Bone marrow (tissue), 2 donors: Measurements from ENCODE around the gene RPIA.
"Not testable (repeated sequence)": the region's sequence is repeated elsewhere in the genome, so short reads cannot be mapped to it uniquely, and the experiment has no call there.

Experiments
- DNase-seq, 2 donors: peaks; one replicate each; lab custom pipeline; 2025; lab: John Stamatoyannopoulos, UW

Gene RPIA

GRCh38 chr2:88735853-88736252, 44.4 kb downstream of the RPIA start:
- no peak for DNase-seq

DNA sequence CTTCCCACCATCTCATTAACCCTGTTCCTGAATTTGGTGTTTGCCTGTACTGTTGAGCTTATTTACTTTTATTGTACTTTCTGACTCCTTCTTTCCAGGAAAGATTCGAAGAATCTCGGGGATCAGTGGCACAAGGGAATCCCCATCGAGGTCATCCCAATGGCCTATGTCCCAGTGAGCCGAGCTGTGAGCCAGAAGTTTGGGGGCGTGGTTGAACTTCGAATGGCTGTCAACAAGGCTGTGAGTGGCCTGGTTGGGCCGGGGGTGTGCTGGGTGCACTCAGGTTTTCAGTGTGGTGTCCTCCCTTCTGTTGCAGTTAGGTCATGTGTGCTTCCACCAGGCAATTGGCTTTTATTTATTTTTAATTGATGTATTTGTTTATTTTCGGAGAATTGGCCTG, 45.0 kb downstream of the RPIA start:
- no peak for DNase-seq

GRCh38 chr2:88737385-88737784, 45.9 kb downstream of the RPIA start:
- DNase-seq: no peak

DNA sequence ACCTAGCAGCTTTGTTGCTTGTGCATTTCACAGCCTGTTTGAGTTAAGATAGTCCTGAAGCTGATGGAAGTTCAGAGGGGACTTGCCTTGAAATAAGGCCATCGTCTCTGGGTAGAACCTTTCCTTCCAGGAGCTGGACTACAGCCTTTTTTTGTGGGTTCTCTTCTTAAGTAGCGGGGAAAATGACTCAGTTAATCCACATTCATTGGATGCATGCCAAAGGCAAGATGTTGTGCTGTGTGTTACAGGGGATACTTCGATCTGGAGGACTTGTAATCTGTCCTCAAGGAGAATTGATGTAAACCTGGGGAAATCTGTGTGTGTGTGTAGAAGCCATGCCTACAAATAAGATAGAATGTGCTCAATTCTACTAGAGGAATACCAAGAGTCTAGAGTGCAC, 46.8 kb downstream of the RPIA start:
- no peak for DNase-seq

DNA sequence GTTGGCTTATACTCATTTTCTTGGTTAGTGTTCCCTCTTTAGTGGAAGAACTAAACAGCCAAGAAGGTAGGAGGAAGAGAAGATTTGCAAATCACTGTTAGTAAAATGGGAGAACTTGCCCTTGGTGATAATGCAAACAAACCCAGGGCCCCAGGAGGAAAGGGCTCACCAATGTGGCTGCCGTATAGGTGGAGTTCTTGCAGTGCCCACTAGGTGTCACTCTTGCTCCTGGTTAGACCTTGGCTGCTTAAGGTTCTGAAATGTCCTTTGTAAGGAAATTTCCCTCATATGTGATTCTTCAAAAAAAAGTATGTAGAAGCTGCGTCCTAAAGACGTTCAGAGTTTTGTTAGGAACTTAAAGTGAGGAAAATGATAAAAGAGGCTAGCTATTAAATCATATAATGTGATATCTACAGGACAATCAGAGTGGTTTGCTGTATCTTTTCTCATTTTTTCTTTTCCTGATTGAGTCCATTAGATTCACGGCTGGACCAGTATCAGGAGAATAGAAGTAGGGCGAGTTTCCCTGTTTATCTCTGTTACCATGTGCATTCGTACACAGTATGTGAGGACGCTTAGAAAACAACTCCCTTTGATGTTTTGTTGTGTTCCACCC, 48.6 kb downstream of the RPIA start:
- peak in 1 of 2 donors; percentile 58 for DNase-seq

DNA sequence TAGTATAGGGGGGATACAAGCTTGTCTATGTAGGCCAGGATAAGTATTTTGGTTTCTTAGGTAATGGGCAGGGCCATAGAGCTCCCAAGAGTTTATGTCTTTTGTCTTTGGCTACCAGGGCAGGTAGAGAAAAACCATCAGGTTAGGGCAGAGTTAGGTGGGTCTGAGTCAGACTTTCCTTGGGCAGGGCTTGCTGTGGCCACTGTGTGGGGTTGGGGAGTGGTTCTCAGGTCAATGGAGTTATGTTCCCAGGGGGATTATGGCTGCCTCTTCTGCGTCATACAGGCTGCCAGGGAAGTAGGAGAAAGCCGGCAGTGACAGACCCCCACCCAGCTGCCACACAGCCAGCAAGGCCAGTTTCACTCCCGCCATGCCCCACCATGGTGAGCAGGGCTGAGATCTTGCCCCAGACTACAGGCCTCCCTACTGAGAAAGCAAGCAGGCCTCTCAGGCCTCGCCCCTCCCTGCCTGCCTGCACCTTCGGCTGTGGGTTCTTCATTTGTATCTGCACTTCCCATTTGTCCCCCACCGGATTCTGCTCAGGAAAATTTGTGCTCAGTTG, 55.5 kb downstream of the RPIA start:
- DNase-seq: no peak

GRCh38 chr2:88747990-88748389, 56.5 kb downstream of the RPIA start:
- no peak for DNase-seq

GRCh38 chr2:88751768-88752167, 60.3 kb downstream of the RPIA start:
- no peak for DNase-seq

- DNase-seq: no peak
Observed at GRCh38 chr2:88753833-88754584, 62.5 kb downstream of the RPIA start.

DNA sequence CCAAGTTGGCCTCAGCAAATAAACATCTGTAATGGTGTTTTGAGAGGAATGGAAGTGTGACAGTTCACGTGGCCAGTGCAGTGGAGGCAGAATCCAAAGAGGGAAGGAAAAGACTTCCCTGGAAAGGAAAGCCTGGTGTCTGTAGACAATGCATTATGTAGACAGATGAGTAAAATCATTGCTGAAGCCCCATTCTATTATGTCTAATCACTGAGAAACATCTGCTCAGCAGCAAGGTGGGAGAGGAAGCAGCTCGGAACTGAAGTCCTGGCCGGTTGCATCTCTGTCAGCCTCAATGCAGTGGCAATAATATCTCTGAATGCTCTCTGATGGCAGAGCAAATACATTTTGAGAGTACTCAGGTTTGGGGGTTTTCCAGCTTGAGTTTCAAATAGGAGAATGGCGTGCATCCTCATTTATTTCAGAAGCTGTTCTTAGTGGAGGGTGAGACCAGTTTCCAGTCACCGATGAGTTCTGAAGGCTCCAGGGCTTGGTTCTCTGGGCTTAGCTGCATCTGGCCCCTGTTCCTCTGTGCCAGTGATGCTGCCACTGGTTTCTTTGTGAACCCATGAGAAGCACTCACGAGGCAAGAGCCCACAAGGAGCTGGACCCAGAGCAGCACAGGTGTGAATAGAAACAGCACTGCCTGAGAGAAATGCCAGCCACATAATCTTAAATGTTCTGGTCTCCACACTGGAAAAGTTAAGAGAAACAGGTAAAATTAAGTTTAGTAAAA, 63.3 kb downstream of the RPIA start:
- no peak for DNase-seq

GRCh38 chr2:88755836-88756235, 64.4 kb downstream of the RPIA start:
- no peak for DNase-seq

- DNase-seq: no peak
Observed at GRCh38 chr2:88757025-88757424, 65.6 kb downstream of the RPIA start.

- not testable (repeated sequence) for DNase-seq
Observed at GRCh38 chr2:88758702-88759101, 67.2 kb downstream of the RPIA start.

GRCh38 chr2:88760819-88761598, 69.5 kb downstream of the RPIA start:
- no peak for DNase-seq

DNA sequence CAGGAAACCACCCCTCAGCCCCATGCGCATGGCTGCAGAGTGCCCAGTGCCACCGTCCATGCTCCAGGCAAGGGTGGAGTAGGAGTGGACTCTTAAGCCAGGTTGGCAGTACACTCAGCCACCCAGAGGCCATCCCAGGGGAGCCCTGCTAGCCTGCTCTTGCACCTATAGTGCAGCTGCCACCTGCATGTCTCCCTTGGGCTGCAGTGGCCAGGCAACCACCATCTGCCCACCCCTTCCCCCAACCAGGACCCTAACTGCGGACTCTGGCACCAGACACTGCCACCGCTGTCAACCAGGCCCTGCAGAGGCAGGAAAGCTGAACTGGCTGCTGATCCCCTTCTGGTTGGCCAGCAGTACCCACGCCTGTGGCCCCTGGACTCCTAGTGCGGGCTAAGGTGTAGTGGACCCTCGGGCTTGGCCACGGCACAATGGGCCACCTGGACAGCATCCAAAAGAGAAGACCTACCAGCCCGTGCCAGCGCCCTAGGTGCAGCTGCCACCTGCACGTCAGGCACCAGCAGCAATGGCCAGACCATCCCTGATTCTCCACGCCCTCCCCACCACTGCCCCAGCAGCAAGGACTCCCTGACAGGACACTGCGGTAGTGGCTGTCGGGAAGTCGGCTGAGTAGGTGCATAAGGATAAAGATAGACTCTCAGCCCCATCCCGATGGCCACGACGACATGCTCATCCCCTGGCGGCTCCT, 72.8 kb downstream of the RPIA start:
- DNase-seq: no peak

DNA sequence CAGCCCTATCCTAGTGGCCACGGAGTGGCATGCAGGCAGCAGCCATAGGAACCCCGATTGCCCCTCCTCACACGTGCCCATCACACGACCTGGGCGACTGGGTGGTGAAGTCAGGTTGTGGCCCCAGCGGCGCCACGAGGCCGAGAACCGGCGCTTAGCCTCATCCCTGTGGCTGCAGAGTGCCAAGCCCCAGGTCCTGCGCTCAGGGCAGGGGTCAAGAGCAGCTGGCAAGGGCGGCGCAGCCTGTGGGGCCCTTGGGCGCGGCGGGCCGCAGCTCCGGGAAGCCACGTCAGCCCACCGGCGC, 73.3 kb downstream of the RPIA start:
- DNase-seq: no peak

DNA sequence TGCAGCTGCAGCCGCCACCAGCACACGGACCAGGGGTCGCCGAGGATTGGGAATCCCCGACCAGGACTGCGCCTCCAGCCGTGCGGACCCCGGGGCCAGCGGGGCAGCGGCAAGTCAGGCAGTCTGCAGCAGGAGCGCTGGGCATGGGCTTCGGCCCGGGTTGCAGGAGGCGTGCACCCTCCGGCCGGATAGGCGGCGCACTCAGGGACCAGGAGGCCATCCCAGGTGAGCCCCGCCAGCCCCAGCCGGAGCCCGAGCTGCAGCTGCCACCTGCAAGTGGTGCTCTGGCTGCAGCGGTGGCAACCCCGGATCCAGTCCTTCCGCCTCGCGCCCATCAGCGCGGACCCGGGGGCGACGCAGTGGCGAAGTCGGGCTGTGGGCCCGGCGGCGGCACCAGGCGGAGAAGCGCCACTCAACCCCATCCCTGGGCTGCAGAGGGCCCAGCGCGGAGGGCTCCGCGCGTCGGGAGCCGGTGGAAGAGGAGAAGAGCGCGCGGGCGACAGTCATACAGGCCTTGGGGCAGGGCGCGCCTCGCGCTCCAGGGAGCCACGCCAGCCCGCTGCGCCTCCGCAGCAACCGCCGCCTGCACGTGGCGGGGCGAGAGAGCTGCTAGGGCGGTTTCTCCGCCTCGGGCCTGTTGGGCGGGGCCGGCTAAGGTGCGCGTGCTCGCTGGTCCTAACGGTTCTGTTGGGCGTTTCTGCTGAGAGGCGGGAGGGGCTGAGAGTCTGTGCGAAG, 73.8 kb downstream of the RPIA start:
- DNase-seq: no peak

DNA sequence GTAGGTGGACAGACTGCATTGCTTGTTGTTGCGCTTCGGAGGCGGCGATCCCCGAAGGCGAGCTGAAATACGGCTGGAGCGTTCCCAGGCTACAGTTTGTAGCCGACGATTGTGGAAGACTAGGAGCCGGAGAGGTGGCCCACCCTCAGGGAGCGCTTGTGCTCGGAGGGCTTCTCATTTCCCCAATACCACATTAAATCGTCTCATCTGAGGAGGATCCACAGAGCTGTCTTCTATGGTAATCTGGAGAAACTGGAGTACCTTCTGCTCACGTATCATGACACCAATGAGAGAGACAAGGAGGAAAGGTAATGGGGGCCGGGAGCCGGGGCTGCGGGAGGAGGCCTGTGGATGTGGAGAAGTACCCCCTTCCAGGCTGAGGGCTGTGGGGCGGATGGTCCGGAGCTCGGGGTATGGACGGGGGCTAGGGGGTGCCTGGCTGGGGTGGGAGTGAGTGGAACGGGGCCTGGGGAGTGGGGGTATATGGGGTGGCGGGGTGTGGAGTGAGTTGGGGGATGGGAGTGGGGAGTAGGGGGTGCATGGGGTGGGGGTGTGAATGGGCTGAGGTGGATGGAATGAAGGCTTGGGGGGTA, 74.5 kb downstream of the RPIA start:
- DNase-seq: not testable (repeated sequence)

DNA sequence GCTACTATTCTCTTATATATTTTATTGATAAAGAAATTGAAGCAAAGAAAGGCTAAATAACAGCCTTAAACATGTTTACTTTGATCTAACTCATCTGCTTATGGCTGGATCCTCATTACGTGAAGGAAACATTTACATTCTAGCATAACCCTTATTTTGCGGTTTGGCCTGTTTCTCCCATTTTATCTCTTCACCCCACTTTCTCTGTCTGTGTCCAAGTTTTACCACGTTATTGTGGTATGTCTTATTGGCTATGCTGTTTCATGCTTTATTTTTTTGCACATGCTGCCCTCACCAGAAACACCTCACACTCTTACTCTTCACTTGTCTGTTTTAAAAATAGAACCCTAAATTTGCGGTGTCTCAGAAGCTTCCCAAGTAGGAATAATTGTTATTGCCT, 78.5 kb downstream of the RPIA start:
- no peak for DNase-seq

DNA sequence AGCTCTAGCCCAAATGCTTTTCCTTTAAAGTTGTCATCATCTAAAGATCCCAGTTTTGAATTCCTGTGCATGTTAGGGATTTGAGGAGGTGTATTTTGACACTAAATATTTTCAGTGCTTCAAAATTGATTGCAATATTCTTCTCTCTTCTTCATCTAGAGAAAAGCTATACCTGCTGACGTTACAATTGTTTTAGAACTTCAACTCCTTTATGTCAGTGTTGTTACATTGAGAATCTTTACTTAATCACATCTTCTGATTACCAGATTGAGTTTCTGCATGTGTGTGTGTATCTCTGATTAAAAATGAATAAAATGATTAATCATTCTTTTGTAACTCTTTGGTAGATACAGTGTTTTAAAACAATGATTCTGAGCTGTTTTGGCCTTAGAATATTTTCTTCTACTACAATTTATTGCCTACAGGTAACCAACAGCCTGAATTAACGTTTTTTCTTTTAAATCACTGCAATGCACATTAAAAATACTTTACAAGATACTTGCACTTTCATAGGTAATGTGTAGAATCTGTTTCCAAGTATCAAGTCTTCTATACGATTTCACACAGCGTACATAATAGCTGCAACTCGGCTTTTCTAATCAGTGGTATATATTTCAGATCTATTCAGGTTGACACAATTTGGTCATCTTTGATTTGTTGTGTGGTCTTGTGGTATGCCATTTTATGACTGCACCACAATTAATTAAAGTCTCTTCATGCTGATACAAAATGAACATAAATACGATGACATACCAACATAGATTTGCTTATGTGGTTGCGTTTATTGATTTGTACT, 82.0 kb downstream of the RPIA start:
- DNase-seq: not testable (repeated sequence)
